Inflammatory macrophage treated with lipopolysaccharide for 4 hours (primary cell): ENCODE measurements around the gene SCD5.

Source experiments
- DNase-seq: peaks from one replicate; pipeline ENCODE4 v3.0.0-alpha.2; 2020

The SCD5 gene

DNA sequence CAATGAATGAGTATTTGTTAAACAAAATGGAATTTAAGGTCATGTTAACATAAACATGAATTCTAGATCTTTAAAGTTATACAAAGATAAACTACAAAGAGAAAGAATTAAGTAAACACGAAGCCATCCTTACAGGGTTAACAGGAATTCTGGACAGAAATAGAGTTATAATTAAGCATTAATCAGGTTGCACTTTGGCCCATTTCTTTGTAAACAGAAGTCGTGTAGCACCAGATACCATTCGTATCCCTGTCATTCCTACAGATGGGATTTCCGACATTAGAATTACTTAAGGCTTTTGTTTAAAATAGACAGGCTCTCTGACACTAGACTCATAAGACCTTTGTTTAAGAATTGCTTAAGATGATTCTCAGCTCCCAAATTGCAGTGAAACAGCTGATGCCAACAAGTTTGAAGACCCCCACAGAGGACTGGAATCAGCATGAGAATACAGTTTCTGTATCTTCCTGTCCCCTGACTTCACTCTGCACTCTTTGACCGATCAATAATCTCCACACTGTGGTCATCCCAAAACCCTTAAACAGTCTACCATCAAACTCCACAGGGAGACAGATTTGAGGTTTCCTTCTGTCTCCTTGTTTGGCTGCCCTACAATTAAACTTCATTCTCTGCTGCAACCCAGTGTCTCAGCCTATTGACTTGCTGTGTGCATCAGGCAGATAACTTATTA, 214.6 kb downstream of the SCD5 start:
- DNase-seq, result no peak

DNA sequence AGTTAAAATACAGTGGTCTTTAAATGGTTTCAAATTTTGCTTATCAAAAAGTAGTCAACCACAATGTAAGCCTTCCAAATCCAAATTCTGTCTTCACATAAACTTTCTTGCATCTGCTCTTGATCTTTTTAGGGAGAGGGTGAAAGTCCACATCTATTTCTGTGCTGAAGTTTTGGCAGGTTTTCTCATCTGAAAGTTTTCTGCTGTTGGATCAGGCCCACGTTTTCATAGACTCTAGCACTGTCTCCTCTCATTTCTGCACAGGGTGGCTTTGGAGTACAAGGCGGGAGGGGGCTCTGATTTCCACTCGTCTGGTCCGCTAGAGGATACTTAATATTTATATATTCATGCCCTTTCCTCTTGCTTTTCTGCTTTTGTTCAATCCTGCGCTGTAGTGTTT, 218.7 kb downstream of the SCD5 start:
- no peak for DNase-seq
